PFSK-1 (cell line): ENCODE measurements around the gene UCK2.

ENCODE experiments used
- POLR2AphosphoS5 ChIP-seq: IDR thresholded peaks from 2 replicates; pipeline ENCODE4 v1.6.1; 2012; ENCODE audit warnings: low read depth, mild to moderate bottlenecking, control low read depth, low read length, moderate library complexity
- TF ChIP-seq, protein P1 (sequence below), 2 experiments: IDR thresholded peaks; 2 replicates each; pipeline versions ENCODE4 v1.6.1 to v1.8.0; 2011 to 2012; ENCODE audit warnings: low read depth in 2 of 2, low read length in 2 of 2, control low read depth in 1 of 2, inconsistent platforms in 1 of 2, mild to moderate bottlenecking in 1 of 2, moderate library complexity in 1 of 2; ENCODE audit not compliant: insufficient read depth in 1 of 2

- TF ChIP-seq POLR2AphosphoS5 = no peak
- TF ChIP-seq, protein P1, sequence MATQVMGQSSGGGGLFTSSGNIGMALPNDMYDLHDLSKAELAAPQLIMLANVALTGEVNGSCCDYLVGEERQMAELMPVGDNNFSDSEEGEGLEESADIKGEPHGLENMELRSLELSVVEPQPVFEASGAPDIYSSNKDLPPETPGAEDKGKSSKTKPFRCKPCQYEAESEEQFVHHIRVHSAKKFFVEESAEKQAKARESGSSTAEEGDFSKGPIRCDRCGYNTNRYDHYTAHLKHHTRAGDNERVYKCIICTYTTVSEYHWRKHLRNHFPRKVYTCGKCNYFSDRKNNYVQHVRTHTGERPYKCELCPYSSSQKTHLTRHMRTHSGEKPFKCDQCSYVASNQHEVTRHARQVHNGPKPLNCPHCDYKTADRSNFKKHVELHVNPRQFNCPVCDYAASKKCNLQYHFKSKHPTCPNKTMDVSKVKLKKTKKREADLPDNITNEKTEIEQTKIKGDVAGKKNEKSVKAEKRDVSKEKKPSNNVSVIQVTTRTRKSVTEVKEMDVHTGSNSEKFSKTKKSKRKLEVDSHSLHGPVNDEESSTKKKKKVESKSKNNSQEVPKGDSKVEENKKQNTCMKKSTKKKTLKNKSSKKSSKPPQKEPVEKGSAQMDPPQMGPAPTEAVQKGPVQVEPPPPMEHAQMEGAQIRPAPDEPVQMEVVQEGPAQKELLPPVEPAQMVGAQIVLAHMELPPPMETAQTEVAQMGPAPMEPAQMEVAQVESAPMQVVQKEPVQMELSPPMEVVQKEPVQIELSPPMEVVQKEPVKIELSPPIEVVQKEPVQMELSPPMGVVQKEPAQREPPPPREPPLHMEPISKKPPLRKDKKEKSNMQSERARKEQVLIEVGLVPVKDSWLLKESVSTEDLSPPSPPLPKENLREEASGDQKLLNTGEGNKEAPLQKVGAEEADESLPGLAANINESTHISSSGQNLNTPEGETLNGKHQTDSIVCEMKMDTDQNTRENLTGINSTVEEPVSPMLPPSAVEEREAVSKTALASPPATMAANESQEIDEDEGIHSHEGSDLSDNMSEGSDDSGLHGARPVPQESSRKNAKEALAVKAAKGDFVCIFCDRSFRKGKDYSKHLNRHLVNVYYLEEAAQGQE (IDR thresholded peaks at IDR 0.05; ENCODE audit: insufficient read depth in 1 of 2, low read depth in 2 of 2, low read length in 2 of 2) = no peak
Observed at GRCh38 chr1:165837838-165838364, 10.5 kb downstream of the UCK2 start.
